AG10803 (cell line): ENCODE data around the gene BET1L.

Experiments
- DNase-seq: peaks from one replicate; pipeline ENCODE4 v3.0.0; 2010; ENCODE audit warnings: low read depth
- H3K4me3 ChIP-seq: 2 replicates; pipeline ENCODE4 v1.5.1; 2011; ENCODE audit warnings: mild to moderate bottlenecking, low read length, control low read depth
- TF ChIP-seq, protein P1 (sequence below): conservative IDR thresholded peaks from 2 replicates; pipeline ENCODE4 v1.5.1; 2011; ENCODE audit warnings: mild to moderate bottlenecking, low read length, control low read depth, inconsistent platforms

Gene BET1L

GRCh38 chr11:209275-210121 is 2.3 kb upstream of the BET1L start:
- peak; percentile 31 for DNase-seq
- TF ChIP-seq, protein P1, sequence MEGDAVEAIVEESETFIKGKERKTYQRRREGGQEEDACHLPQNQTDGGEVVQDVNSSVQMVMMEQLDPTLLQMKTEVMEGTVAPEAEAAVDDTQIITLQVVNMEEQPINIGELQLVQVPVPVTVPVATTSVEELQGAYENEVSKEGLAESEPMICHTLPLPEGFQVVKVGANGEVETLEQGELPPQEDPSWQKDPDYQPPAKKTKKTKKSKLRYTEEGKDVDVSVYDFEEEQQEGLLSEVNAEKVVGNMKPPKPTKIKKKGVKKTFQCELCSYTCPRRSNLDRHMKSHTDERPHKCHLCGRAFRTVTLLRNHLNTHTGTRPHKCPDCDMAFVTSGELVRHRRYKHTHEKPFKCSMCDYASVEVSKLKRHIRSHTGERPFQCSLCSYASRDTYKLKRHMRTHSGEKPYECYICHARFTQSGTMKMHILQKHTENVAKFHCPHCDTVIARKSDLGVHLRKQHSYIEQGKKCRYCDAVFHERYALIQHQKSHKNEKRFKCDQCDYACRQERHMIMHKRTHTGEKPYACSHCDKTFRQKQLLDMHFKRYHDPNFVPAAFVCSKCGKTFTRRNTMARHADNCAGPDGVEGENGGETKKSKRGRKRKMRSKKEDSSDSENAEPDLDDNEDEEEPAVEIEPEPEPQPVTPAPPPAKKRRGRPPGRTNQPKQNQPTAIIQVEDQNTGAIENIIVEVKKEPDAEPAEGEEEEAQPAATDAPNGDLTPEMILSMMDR = no peak
- H3K4me3 ChIP-seq = peak overlapping the region; percentile 99

GRCh38 chr11:208917-209260 is 1.7 kb upstream of the BET1L start:
- DNase-seq = no peak
- peak overlapping the region; percentile 99 for H3K4me3 ChIP-seq
- TF ChIP-seq, protein P1 = no peak

DNA sequence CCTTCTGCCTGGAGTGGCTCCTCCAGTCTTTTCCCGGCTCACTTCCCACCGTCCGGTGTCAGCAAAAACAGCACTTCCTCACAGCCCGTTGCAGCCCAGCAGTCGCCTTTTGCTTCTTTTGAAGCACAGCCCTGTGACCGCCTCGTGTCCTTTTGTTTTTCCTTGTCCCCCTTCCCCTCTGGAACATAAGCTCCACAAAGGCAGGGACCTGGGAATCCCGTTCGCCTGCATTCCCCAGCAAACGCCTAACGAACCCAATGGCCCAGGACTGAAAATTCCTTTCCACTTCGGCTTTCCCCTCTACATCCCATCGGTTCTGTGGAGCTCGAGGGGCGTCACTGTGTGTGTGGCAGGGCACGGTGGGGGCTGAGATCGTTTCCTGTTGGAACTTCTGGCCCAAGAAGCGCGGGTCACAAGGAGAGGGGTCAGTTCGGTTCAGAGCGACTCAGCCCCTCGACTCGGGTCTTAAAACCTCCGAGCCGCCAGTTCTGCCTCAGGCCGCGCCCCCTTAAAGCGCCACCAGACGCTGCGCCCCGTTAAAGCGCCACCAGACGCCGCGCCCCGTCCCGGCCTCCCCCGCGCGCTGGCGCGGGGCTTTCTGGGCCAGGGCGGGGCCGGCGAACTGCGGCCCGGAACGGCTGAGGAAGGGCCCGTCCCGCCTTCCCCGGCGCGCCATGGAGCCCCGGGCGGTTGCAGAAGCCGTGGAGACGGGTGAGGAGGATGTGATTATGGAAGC is 1.1 kb upstream of the BET1L start:
- peak; percentile 69 for DNase-seq
- TF ChIP-seq, protein P1 = no peak; the same call in 1 of the 2 replicates

GRCh38 chr11:207863-208180 is 623 bp upstream of the BET1L start:
- H3K4me3 ChIP-seq = peak overlapping the region; percentile 99
- TF ChIP-seq, protein P1 = no peak
- peak; percentile 64 for DNase-seq

More for the DNA sequence above, 1.1 kb upstream of the BET1L start:
- H3K4me3 ChIP-seq = peak overlapping the region; percentile 99

GRCh38 chr11:206526-207207 is 532 bp downstream of the BET1L start:
- DNase-seq = peak; percentile 28
- TF ChIP-seq, protein P1 = no peak

GRCh38 chr11:206002-206384 is 1.2 kb downstream of the BET1L start:
- TF ChIP-seq, protein P1 = no peak

More at GRCh38 chr11:206526-207207, 532 bp downstream of the BET1L start:
- peak overlapping the region; percentile 99 for H3K4me3 ChIP-seq

More at GRCh38 chr11:206002-206384, 1.2 kb downstream of the BET1L start:
- DNase-seq = no peak
- peak overlapping the region; percentile 99 for H3K4me3 ChIP-seq
